ENCODE measurements around the gene SLC43A2.

SLC43A2 gene

GRCh38 chr17:1548032-1548431 is 80.6 kb downstream of the SLC43A2 start:
- Histone ChIP-seq H3K36me3 (peaks cover 92% of the 10 kb centered on the region), H3K4me3 (ENCODE audit: low read depth in 1 of 2, low read length in 1 of 2) (no peak overlapping the region), H3K27ac (no peak overlapping the region), H3K9me3 (no peaks in the 10 kb centered on the region), H3K27me3 (no peaks in the 10 kb centered on the region), H3K4me1 (ENCODE audit: control insufficient read depth in 1 of 2, insufficient read depth in 1 of 2, low read depth in 1 of 2, low read length in 1 of 2) (no peaks in the 10 kb centered on the region)
- no peak for TF ChIP-seq CTCF (IDR thresholded peaks at IDR 0.05)

GRCh38 chr17:1546292-1546922 is 82.2 kb downstream of the SLC43A2 start:
- peaks cover 92% of the 10 kb centered on the region for H3K36me3 ChIP-seq
- TF ChIP-seq CTCF (IDR thresholded peaks at IDR 0.05), result no peak
- H3K27ac ChIP-seq, result no peak overlapping the region
- H3K4me3 ChIP-seq (ENCODE audit: low read depth in 1 of 2, low read length in 1 of 2), result no peak overlapping the region
- H3K27me3 ChIP-seq, result no peaks in the 10 kb centered on the region
- H3K9me3 ChIP-seq, result no peaks in the 10 kb centered on the region
- H3K4me1 ChIP-seq (ENCODE audit: control insufficient read depth in 1 of 2, insufficient read depth in 1 of 2, low read depth in 1 of 2, low read length in 1 of 2), result no peaks in the 10 kb centered on the region

GRCh38 chr17:1545618-1546017 is 83.0 kb downstream of the SLC43A2 start:
- no peak for TF ChIP-seq CTCF (IDR thresholded peaks at IDR 0.05)
- peaks cover 92% of the 10 kb centered on the region for H3K36me3 ChIP-seq

GRCh38 chr17:1542316-1542715 is 86.3 kb downstream of the SLC43A2 start:
- no peak overlapping the region for H3K27ac ChIP-seq
- H3K36me3 ChIP-seq, result peaks cover 92% of the 10 kb centered on the region
- TF ChIP-seq CTCF (IDR thresholded peaks at IDR 0.05), result no peak

More at GRCh38 chr17:1545618-1546017, 83.0 kb downstream of the SLC43A2 start:
- no peaks in the 10 kb centered on the region for H3K4me1 ChIP-seq (ENCODE audit: control insufficient read depth in 1 of 2, insufficient read depth in 1 of 2, low read depth in 1 of 2, low read length in 1 of 2)
- H3K27me3 ChIP-seq, result no peaks in the 10 kb centered on the region
- H3K27ac ChIP-seq, result no peak overlapping the region
- no peaks in the 10 kb centered on the region for H3K9me3 ChIP-seq
- H3K4me3 ChIP-seq (ENCODE audit: low read depth in 1 of 2, low read length in 1 of 2), result no peak overlapping the region

GRCh38 chr17:1541367-1541904 is 87.2 kb downstream of the SLC43A2 start:
- Histone ChIP-seq H3K4me3 (ENCODE audit: low read depth in 1 of 2, low read length in 1 of 2) (no peak overlapping the region), H3K27me3 (no peaks in the 10 kb centered on the region), H3K4me1 (ENCODE audit: control insufficient read depth in 1 of 2, insufficient read depth in 1 of 2, low read depth in 1 of 2, low read length in 1 of 2) (no peaks in the 10 kb centered on the region), H3K36me3 (peaks cover 92% of the 10 kb centered on the region), H3K27ac (no peak overlapping the region), H3K9me3 (no peaks in the 10 kb centered on the region)
- TF ChIP-seq CTCF (IDR thresholded peaks at IDR 0.05), result no peak

More at GRCh38 chr17:1542316-1542715, 86.3 kb downstream of the SLC43A2 start:
- Histone ChIP-seq H3K4me1 (ENCODE audit: control insufficient read depth in 1 of 2, insufficient read depth in 1 of 2, low read depth in 1 of 2, low read length in 1 of 2) (no peaks in the 10 kb centered on the region), H3K4me3 (ENCODE audit: low read depth in 1 of 2, low read length in 1 of 2) (no peak overlapping the region), H3K27me3 (no peaks in the 10 kb centered on the region), H3K9me3 (no peaks in the 10 kb centered on the region)
